H54 (cell line): ENCODE measurements around the gene PFDN6.

Source experiments
- DNase-seq: peaks from one replicate; pipeline ENCODE4 v3.0.0; 2011; ENCODE audit warnings: low spot score, mixed read lengths; ENCODE audit not compliant: insufficient read length
- FAIRE-seq: peaks from 3 replicates; lab custom pipeline; 2011; peaks lifted over from hg19 to GRCh38; lab: Jason Lieb, UNC
- POLR2A ChIP-seq: IDR thresholded peaks from 2 replicates; pipeline ENCODE4 v1.6.1; 2011; ENCODE audit warnings: low read depth, mild to moderate bottlenecking, low read length

The PFDN6 gene

DNA sequence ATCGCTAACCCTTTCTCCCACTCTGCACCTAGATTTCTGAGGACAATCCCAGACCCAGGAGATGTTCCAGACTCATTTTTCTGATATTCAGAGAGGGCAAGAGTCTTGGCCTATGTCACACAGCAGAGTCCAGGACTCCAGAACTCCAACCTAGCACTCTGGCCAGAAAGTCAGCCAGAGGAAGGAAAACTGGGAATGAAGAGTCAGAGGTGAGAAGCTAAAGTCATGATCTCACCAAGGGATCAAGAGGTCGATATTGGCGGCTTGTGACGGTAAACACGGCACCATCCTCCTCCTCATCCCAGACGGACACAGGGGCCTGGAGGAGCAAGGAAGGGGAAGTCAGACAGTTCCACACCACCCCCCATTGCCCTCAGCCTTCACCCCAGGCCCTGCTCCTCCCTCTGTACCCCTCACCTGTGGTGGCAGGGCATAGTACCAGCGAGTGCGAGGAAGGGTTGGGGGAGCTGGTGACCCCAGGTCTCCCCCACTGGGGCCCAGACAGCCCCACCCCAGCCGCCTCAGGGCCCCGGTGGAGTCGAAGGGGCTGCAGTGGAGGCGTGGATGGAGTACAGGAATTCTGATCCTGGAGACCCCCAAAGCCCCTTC is 7.5 kb downstream of the PFDN6 start:
- no peak for FAIRE-seq
- no peak for TF ChIP-seq POLR2A
- no peak for DNase-seq

DNA sequence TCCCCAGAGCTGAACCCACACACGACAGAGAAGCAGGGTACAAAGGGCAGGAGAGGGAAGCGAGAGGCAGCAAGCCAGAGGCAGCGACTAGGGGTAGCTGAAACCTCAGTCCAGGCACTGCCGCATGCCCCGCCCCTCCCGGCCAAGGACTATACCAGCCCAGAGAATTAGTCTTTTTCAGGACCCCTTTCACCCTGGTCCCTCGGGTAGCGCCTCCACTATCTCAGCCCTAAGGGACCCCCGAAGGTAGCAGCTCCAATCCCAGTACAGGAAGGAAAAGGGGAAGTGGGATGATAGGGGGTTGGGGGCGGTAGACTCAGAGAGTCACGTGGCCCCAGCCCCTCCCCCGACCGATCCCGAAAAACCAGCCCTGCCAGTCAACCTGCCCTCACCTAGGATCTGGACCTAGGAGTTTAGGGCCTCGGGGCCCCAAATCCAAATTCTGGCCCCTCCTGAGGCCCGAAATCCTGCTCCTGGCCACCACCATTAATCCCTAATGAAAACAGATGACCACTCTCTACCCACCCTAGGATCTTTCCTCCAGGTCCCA is 8.1 kb downstream of the PFDN6 start:
- DNase-seq (no peak), FAIRE-seq (no peak)
- TF ChIP-seq POLR2A, result no peak

DNA sequence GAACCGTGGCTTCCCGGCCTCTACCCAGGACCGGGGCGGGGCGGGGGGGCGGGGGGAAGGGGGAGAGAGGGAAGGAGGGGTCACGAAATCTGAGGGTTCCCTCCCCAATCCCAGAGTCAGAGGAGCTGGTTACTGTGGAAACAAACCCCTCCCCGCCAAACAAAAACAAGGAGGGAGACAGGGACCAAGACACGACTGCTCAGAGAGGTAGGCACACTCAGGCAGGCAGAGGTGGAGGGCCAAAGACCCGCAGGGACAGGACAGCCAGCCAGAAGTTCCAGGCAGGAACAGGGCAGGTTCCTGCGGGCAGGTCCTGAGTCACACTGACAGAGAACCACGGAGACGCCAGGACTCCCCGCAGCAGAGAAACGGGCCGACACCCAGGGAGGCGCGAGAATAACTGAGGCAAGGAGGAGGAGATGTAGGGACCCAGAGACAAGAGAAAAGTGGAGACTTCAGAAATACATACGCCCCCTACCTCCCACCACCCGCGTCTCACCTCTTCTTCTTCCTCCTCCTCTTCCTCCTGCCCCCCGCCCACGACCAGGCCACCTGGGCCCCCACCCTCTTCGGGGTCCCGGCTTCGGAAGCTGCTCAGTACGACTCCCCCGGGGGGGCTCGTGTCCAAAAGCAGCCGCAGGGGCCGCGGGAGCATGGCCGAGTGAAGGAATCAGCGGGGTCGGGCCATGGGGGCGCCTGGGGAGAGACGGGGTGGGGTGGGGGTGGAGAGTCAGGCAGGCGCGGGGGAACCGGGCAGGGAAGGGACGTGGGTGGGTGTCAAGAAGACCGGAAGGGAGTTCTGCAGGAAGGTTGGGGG is 8.8 kb downstream of the PFDN6 start:
- FAIRE-seq, result no peak
- peak; percentile 59; the same call in 1 of the 2 replicates for TF ChIP-seq POLR2A

DNA sequence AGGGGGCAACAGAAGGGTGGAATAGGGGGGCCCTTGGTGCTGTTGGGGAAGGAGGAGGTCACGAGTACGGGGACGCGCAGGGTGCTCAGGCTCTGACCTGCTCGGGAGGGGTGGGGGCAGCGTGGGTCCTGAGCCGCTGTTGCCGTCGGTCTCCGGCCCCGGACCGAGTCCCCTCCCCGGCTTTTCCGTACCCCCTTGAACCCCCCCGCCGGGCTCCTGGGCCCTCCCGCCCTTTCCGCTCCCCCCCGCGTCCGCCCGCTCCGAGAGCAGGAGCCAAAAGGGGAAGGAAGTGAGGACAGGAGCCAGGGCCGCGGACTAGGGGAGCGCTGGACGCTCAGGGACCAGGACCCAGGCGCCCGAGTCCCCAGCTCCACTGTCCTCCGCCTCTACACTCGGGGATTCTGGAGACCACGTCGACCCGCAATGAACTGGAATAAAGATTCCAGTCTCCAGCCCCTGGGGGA is 9.4 kb downstream of the PFDN6 start, which contains the start of gene RGL2:
Gene RGL2, minus strand, starts transcription at position 170 of the 464 bp plus-strand sequence. CDS start 332 bp downstream, outside the sequence.
- 0 out of 2 replicates have a peak, but pooled peaks have one; percentile 17 for TF ChIP-seq POLR2A
- DNase-seq (peak; percentile 49), FAIRE-seq (no peak)

More for the DNA sequence above, 8.8 kb downstream of the PFDN6 start:
- DNase-seq, result peak; percentile 81

DNA sequence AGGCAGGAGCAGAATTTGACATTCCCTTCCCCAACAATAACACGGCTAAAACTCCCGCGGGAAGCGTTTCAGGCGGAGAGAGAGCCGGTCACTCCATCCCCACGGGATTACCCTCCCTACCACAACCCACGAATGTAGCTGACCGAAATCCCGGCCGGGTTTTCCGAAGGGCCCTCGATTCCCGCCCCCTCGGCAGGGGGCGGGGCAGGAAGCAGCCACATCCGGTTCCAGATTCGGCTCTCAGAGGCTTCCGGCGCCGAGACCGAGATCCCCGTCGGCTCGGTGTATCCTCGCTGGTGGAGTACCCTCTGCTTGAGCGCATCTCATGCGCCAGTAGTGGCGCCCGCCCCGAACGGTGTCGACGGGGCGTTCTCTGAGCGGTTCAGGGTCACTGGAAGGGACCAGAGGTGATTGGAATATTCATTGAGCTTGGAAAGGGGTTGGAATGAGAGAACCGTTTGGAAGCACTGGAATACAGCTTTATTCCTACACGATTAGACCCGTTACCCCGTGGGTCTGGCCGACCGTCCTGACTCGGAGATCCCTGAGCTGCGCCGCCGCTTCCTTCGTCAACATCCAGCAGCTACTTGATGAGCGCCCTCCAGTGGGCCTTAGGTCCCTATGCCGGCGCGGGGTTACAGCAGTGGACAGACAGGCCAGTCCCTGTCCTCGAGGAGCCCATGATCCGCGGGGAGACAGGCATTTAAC is 10.0 kb downstream of the PFDN6 start:
- FAIRE-seq, result peak; percentile 55

DNA sequence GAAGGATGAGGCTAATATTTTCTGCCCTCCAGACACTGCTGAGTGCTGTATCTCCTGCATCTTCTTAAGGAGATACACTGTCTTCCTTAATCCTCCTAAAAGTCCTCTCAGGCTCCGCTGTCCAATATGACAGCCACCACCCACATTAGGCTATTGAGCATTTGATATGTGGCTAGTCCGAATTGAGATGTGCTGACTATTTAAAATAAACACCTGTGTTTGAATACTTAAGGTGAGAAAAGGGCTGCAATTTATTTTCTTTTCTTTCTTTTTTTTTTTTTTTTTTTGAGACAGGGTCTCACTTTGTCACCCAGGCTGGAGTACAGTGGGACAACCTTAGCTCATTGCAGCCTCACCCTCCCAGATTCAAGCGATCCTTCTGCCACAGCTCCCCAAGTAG is 12.5 kb downstream of the PFDN6 start:
- DNase-seq (no peak), FAIRE-seq (no peak)
- TF ChIP-seq POLR2A, result no peak

More for the DNA sequence above, 10.0 kb downstream of the PFDN6 start:
- peak; percentile 82 for TF ChIP-seq POLR2A
- DNase-seq, result peak; percentile 75

DNA sequence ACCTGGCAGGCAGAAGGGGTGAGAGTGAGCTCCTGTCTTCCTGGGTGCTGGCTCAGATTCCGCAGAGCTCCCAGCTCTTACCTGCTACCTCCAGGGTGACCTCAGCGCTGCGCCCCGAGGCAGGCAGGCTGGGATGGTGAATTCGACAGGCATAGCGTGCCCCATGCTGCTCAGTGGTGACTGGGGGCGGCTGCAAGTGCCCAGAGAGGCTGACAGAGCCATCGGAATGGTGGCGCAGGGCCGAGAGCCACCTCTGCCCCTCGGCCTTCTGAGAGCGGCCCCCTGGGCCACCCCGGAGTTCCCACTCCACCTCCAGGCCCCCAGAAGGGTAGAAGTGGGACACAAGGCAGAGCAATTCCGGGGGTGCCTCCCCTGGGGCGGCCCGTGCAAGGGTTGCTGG is 14.8 kb downstream of the PFDN6 start:
- TF ChIP-seq POLR2A, result no peak
- no peak for FAIRE-seq
- no peak for DNase-seq

DNA sequence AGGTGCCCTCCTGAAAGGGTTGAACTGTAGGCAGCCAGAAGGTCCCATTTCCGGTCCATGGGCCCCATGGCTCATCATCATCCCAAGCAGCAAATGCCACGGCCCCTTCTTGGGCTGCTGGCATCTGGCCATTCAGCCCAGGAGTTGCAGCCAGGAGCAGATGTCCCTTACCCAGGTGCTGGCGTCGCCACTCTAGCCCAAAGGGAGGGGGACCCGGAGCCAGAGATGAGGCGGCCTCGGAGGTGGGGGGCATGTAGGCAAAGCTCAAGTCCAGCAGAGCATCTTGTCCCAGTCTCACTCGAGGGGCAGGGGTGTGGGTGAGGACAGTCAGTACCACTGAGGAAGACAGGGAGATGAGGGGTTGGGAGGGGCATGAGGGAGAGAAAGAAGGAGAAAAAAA is 15.7 kb downstream of the PFDN6 start:
- DNase-seq (no peak), FAIRE-seq (no peak)
- TF ChIP-seq POLR2A, result no peak

DNA sequence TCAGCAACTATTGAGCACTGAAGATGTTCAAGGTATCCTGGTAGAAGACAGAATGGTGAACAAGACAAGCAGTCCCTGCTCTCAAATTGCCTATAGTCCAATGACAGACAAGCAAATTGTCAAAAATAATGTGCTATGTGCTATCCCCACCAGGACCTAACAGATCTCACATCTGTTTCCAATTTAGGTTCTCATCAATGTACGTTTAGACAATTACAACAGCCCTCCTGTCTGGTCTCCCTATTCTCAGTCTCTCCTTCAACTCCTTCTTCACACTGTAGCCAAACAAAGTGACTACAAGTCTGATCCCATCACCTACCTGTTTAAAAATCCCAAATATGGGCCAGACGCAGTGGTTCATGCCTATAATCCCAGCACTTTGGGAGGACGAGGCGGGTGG is 17.0 kb downstream of the PFDN6 start:
- no peak for FAIRE-seq

DNA sequence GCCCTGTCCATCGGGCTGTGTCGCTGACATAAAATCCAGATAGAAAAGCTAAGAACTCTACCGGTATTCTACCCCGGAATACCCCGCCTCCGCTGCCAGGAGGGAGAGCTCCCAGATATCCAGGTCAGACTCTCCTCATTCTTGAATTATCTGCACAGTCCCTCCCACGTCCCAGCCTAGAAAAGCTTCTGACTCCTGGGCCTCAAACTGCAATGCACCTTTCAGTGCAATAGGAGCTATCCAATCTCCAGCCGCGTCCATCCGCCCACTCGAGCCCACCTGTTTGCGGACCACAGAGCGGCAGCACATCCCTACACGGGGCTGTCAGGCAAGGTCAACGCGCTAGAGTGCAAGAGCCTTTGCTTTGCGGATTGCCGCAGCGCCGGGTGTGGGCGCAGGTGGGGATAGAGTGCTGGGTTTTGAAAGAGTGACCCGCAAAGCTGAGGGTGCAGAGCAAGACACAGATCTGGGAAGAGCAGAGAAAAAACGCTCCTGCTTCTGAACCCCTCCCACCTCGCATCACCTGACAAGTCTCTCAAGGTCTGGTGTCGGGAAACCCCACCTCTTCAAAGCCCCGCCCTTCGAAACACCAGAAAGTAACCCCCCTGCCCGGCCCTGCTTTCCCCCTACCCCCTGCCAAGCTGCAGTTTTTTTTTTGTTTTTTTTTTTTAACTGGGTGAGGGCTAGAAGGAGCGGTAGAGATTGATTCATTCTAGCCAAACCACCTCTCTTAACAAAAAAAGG is 23.1 kb downstream of the PFDN6 start:
- DNase-seq (peak; percentile 74), FAIRE-seq (no peak)
- TF ChIP-seq POLR2A, result no peak

More for the DNA sequence above, 17.0 kb downstream of the PFDN6 start:
- no peak for DNase-seq
- TF ChIP-seq POLR2A, result no peak

DNA sequence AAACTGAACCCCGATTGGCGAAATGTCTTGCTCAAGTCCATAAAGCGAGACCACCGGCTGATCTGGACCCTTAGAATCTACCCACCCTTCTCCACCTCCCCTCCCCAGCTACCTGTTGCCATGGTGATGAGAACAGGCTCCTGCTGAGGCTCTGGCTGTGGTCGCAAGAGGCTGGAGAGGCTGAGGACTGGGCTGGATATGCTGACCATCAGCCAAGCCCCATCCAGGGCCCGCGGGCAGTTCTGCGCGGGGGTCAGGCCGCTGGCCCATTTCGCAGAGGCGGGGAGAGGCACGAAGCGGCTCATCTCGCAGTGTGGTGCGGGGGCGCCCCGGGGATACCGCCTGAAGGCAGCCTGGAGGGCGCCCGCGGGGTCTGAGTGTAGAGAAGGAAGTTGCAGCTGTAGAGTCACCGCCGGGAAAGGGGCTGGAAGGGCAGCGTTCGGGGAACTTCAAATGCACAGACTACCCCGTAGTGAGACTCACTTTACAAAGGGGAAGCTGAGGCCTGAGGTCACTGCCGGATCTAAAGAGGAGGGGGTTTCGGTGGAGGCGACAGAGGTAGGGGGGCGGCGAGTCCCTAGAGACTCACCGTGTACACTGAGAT is 23.8 kb downstream of the PFDN6 start:
- DNase-seq, result peak; percentile 31
- no peak for FAIRE-seq

DNA sequence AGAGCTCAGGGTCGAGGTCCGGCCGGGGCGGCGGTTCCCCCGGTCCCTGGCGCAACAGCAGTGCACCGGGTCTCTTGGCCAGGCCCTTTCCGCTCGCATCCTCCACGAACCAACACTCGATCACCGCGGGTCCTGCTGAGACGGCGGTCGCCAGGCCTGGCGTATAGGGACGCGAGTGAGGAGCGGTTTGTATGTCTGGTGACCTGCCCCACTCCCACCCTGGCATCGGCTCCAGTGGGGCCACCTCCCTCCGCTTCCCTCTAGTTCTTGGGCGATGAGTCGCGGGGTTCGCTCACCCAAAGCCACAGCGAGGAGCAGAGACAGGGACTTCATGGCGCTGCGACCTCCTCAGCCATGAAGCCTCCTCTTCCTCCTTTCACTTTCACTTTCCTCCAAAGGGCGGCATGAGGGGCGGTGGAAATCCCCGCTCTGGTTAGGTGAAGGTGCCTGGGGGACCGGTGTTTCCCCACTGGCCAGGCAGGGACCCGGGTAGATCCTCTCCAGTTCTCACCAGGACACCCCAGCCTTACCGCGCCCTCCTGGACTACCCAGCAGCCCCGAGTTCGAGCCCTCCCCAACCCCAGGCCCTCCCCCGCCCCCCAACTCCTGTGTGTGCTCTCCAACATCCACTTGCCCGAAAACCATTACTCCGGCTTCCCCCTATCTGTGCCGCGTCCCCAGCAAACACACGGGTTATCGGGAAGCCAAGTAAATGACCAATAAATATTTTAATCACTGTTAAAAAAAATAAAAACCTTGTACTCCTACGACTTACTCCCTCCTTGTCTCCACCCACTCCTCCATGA is 24.5 kb downstream of the PFDN6 start, which contains the start of gene TAPBP:
Gene TAPBP, minus strand, starts transcription at position 370 of the 806 bp plus-strand sequence. Its CDS starts 37 bp downstream, at position 333.
- TF ChIP-seq POLR2A, result no peak; the same call in none of the 2 replicates
- peak; percentile 42 for DNase-seq
- no peak for FAIRE-seq

More for the DNA sequence above, 23.8 kb downstream of the PFDN6 start:
- TF ChIP-seq POLR2A, result no peak
